ENCODE measurements around the gene ADAM10.

Gene ADAM10

DNA sequence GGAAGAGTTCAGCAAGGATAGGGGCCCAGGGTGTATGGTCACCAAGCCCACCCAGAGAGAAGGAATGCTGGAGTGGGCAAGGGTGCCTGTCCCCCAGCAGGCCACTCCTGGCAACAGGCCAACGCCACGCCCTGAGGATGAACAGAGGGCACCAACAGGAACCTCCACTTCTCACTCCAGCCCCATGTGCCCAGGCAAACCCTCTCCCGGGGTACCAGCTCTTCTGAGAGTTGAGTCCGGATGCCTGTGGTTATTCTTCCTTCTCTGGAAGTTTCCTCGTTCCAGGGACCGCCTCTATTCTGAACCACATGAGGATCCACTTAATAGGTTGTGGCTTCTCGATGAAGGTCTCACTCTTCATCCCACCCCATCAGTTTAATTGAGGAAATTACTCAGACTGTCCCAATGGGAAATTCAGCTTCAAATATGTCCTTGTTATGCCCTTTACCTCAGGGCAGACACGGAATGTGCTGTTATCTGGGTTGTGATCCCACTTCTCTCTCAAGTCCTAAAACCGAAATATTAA is 203.4 kb downstream of the ADAM10 start:
- no peaks in the 10 kb centered on the region for H3K4me1 ChIP-seq (ENCODE audit: control insufficient read depth, insufficient read depth, low read length)
- no peak overlapping the region for H3K4me3 ChIP-seq (ENCODE audit: low read depth, low read length)
- CTCF ChIA-PET: no interaction called here
- H3K27ac ChIP-seq (ENCODE audit: extremely low read depth, low read depth, low read length): no peak overlapping the region
- no peaks in the 10 kb centered on the region for H3K36me3 ChIP-seq (ENCODE audit: control insufficient read depth in 2 of 2, insufficient read depth in 1 of 2, low read length in 2 of 2)
- POLR2A ChIA-PET: no interaction called here
- TF ChIP-seq, protein P1, sequence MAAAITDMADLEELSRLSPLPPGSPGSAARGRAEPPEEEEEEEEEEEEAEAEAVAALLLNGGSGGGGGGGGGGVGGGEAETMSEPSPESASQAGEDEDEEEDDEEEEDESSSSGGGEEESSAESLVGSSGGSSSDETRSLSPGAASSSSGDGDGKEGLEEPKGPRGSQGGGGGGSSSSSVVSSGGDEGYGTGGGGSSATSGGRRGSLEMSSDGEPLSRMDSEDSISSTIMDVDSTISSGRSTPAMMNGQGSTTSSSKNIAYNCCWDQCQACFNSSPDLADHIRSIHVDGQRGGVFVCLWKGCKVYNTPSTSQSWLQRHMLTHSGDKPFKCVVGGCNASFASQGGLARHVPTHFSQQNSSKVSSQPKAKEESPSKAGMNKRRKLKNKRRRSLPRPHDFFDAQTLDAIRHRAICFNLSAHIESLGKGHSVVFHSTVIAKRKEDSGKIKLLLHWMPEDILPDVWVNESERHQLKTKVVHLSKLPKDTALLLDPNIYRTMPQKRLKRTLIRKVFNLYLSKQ (tag by site-specific recombination; IDR thresholded peaks at IDR 0.05; ENCODE audit: borderline replicate concordance): no peak
- TF ChIP-seq, protein P2, sequence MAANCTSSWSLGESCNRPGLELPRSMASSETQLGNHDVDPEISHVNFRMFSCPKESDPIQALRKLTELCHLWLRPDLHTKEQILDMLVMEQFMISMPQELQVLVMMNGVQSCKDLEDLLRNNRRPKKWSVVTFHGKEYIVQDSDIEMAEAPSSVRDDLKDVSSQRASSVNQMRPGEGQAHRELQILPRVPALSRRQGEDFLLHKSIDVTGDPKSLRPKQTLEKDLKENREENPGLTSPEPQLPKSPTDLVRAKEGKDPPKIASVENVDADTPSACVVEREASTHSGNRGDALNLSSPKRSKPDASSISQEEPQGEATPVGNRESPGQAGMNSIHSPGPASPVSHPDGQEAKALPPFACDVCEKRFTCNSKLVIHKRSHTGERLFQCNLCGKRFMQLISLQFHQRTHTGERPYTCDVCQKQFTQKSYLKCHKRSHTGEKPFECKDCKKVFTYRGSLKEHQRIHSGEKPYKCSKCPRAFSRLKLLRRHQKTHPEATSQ (tag by site-specific recombination; IDR thresholded peaks at IDR 0.05): no peak
- no peaks in the 10 kb centered on the region for H3K9me3 ChIP-seq (ENCODE audit: control insufficient read depth, insufficient read depth, low read depth, low read length)

DNA sequence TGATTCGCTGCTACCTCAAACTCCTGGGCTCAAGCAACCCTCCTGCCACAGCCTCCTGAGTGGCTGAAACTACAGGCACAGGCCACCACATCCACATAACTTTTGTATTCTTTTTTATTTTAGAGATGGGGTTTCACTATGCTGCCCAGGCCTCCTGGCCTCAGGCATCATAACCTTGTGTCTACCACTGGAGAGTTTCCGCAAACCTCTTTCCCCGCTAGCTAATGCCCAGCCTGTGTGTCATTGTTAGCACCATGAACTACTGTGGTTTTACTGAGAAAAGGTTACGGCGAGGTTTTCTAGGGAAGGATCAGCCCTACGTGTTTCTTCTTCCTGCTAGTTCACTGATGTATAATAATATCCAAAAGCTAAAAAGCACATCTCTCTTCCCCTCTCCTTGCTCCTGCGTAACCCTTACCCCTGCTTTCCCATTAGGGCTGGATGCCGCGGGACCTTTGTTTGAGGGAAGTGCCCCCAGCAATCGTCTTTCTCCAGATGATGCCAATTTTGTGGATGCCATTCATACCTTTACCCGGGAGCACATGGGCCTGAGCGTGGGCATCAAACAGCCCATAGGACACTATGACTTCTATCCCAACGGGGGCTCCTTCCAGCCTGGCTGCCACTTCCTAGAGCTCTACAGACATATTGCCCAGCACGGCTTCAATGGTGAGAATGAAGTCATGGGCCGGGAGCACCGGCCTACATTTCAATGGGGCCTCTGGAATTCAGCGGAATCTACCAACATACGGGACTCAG is 204.0 kb downstream of the ADAM10 start:
- Histone ChIP-seq H3K4me1 (ENCODE audit: control insufficient read depth, insufficient read depth, low read length) (no peaks in the 10 kb centered on the region), H3K9me3 (ENCODE audit: control insufficient read depth, insufficient read depth, low read depth, low read length) (no peaks in the 10 kb centered on the region), H3K4me3 (ENCODE audit: low read depth, low read length) (no peak overlapping the region), H3K27ac (ENCODE audit: extremely low read depth, low read depth, low read length) (no peak overlapping the region), H3K36me3 (ENCODE audit: control insufficient read depth in 2 of 2, insufficient read depth in 1 of 2, low read length in 2 of 2) (no peaks in the 10 kb centered on the region)
- POLR2A ChIA-PET: no interaction called here
- CTCF ChIA-PET: interaction anchor here (0.6 kb wide), 2 partner anchors 364 to 988 kb away, joined by 3 to 4 read pairs; no protein-coding TSS in a partner anchor
- no peak for TF ChIP-seq ZNF221 (tag by site-specific recombination; IDR thresholded peaks at IDR 0.05; ENCODE audit: borderline replicate concordance)
- TF ChIP-seq ZNF211 (tag by site-specific recombination; IDR thresholded peaks at IDR 0.05; ENCODE audit: low read depth): no peak
- TF ChIP-seq, protein P3, sequence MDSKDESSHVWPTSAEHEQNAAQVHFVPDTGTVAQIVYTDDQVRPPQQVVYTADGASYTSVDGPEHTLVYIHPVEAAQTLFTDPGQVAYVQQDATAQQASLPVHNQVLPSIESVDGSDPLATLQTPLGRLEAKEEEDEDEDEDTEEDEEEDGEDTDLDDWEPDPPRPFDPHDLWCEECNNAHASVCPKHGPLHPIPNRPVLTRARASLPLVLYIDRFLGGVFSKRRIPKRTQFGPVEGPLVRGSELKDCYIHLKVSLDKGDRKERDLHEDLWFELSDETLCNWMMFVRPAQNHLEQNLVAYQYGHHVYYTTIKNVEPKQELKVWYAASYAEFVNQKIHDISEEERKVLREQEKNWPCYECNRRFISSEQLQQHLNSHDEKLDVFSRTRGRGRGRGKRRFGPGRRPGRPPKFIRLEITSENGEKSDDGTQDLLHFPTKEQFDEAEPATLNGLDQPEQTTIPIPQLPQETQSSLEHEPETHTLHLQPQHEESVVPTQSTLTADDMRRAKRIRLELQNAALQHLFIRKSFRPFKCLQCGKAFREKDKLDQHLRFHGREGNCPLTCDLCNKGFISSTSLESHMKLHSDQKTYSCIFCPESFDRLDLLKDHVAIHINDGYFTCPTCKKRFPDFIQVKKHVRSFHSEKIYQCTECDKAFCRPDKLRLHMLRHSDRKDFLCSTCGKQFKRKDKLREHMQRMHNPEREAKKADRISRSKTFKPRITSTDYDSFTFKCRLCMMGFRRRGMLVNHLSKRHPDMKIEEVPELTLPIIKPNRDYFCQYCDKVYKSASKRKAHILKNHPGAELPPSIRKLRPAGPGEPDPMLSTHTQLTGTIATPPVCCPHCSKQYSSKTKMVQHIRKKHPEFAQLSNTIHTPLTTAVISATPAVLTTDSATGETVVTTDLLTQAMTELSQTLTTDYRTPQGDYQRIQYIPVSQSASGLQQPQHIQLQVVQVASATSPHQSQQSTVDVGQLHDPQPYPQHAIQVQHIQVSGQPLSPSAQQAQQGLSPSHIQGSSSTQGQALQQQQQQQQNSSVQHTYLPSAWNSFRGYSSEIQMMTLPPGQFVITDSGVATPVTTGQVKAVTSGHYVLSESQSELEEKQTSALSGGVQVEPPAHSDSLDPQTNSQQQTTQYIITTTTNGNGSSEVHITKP (tag by site-specific recombination; IDR thresholded peaks at IDR 0.05): no peak
- TF ChIP-seq REPIN1 (tag by site-specific recombination; IDR thresholded peaks at IDR 0.05; ENCODE audit: low read depth): no peak
- TF ChIP-seq SETDB1 (IDR thresholded peaks at IDR 0.05; ENCODE audit: insufficient read length, low read length): no peak
- TF ChIP-seq ZBTB20 (tag by site-specific recombination; IDR thresholded peaks at IDR 0.05): no peak
- no peak for TF ChIP-seq ZNF776 (tag by site-specific recombination; IDR thresholded peaks at IDR 0.05; ENCODE audit: borderline replicate concordance)
- TF ChIP-seq, protein P4, sequence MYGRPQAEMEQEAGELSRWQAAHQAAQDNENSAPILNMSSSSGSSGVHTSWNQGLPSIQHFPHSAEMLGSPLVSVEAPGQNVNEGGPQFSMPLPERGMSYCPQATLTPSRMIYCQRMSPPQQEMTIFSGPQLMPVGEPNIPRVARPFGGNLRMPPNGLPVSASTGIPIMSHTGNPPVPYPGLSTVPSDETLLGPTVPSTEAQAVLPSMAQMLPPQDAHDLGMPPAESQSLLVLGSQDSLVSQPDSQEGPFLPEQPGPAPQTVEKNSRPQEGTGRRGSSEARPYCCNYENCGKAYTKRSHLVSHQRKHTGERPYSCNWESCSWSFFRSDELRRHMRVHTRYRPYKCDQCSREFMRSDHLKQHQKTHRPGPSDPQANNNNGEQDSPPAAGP (tag by site-specific recombination; IDR thresholded peaks at IDR 0.05): no peak
- TF ChIP-seq, protein P5, sequence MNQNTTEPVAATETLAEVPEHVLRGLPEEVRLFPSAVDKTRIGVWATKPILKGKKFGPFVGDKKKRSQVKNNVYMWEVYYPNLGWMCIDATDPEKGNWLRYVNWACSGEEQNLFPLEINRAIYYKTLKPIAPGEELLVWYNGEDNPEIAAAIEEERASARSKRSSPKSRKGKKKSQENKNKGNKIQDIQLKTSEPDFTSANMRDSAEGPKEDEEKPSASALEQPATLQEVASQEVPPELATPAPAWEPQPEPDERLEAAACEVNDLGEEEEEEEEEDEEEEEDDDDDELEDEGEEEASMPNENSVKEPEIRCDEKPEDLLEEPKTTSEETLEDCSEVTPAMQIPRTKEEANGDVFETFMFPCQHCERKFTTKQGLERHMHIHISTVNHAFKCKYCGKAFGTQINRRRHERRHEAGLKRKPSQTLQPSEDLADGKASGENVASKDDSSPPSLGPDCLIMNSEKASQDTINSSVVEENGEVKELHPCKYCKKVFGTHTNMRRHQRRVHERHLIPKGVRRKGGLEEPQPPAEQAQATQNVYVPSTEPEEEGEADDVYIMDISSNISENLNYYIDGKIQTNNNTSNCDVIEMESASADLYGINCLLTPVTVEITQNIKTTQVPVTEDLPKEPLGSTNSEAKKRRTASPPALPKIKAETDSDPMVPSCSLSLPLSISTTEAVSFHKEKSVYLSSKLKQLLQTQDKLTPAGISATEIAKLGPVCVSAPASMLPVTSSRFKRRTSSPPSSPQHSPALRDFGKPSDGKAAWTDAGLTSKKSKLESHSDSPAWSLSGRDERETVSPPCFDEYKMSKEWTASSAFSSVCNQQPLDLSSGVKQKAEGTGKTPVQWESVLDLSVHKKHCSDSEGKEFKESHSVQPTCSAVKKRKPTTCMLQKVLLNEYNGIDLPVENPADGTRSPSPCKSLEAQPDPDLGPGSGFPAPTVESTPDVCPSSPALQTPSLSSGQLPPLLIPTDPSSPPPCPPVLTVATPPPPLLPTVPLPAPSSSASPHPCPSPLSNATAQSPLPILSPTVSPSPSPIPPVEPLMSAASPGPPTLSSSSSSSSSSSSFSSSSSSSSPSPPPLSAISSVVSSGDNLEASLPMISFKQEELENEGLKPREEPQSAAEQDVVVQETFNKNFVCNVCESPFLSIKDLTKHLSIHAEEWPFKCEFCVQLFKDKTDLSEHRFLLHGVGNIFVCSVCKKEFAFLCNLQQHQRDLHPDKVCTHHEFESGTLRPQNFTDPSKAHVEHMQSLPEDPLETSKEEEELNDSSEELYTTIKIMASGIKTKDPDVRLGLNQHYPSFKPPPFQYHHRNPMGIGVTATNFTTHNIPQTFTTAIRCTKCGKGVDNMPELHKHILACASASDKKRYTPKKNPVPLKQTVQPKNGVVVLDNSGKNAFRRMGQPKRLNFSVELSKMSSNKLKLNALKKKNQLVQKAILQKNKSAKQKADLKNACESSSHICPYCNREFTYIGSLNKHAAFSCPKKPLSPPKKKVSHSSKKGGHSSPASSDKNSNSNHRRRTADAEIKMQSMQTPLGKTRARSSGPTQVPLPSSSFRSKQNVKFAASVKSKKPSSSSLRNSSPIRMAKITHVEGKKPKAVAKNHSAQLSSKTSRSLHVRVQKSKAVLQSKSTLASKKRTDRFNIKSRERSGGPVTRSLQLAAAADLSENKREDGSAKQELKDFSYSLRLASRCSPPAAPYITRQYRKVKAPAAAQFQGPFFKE (tag by site-specific recombination; IDR thresholded peaks at IDR 0.05; ENCODE audit: borderline replicate concordance): no peak
- TF ChIP-seq, protein P6, sequence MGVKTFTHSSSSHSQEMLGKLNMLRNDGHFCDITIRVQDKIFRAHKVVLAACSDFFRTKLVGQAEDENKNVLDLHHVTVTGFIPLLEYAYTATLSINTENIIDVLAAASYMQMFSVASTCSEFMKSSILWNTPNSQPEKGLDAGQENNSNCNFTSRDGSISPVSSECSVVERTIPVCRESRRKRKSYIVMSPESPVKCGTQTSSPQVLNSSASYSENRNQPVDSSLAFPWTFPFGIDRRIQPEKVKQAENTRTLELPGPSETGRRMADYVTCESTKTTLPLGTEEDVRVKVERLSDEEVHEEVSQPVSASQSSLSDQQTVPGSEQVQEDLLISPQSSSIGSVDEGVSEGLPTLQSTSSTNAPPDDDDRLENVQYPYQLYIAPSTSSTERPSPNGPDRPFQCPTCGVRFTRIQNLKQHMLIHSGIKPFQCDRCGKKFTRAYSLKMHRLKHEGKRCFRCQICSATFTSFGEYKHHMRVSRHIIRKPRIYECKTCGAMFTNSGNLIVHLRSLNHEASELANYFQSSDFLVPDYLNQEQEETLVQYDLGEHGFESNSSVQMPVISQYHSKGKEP (tag by site-specific recombination; IDR thresholded peaks at IDR 0.05): no peak
- TF ChIP-seq HOXC10 (CRISPR knock-in tag; IDR thresholded peaks at IDR 0.05): no peak
- no peak for TF ChIP-seq ZNF292 (tag by site-specific recombination; IDR thresholded peaks at IDR 0.05; ENCODE audit: borderline replicate concordance, low read depth)
- TF ChIP-seq KLF10 (tag by site-specific recombination; IDR thresholded peaks at IDR 0.05): no peak

All from HEK293 (cell line).